K562 (cell line): ENCODE results near the gene SOWAHA. TPM values are rescaled to one million over a fixed set of nuclear protein-coding genes. Genes with fewer than 3 reads are reported as not detected.

Experiments used
- BHLHE40 ChIP-seq: IDR thresholded peaks from 2 replicates; pipeline ENCODE4 v1.6.1; 2011; ENCODE audit warnings: low read length, improper control_type of control experiment
- FOXK2 ChIP-seq, 2 experiments: fragments of 450-650 bp; IDR thresholded peaks in 1 of 2; conservative IDR thresholded peaks in 1 of 2; 2 replicates each; pipeline ENCODE4 v1.6.1; 2016; ENCODE audit warnings: low read depth in 2 of 2, mild to moderate bottlenecking in 1 of 2
- GABPA ChIP-seq: fragments of 200-800 bp; sonication (Bioruptor generic); conservative IDR thresholded peaks from 2 replicates; pipeline ENCODE4 v1.6.1; 2016; ENCODE audit warnings: low read depth, missing genetic modification characterization, missing compliant biosample characterization
- KLF1 ChIP-seq: fragments of 450-650 bp; IDR thresholded peaks from 2 replicates; pipeline ENCODE4 v1.6.1; 2016; ENCODE audit warnings: missing genetic modification characterization, missing compliant biosample characterization
- KLF13 ChIP-seq: fragments of 450-650 bp; IDR thresholded peaks from 2 replicates; pipeline ENCODE4 v1.6.1; 2016; ENCODE audit warnings: missing genetic modification characterization, low read depth, mild to moderate bottlenecking, missing compliant biosample characterization, moderate library complexity, borderline replicate concordance
- NCOA6 ChIP-seq: fragments of 450-650 bp; IDR thresholded peaks from 2 replicates; pipeline ENCODE4 v1.6.1; 2017; ENCODE audit warnings: mild to moderate bottlenecking
- PHF20 ChIP-seq: fragments of 450-650 bp; IDR thresholded peaks from 2 replicates; pipeline ENCODE4 v1.6.1; 2018; ENCODE audit not compliant: partially characterized antibody
- POLR2G ChIP-seq: fragments of 200-400 bp; formaldehyde crosslinking; IDR thresholded peaks from 2 replicates; pipeline ENCODE4 v1.6.1; 2017; ENCODE audit warnings: low read depth, mild to moderate bottlenecking, antibody characterized with exemption, low read length, moderate library complexity
- RAD21 ChIP-seq, 2 experiments: fragments of 250-450 bp in 1 of 2; fragments of 450-650 bp in 1 of 2; sonication (Bioruptor Pico) in 1 of 2; formaldehyde crosslinking in 1 of 2; IDR thresholded peaks in 1 of 2; conservative IDR thresholded peaks in 1 of 2; 2 replicates each; pipeline versions ENCODE4 v1.4.0 to v1.8.0; 2020 to 2022; ENCODE audit warnings: mild to moderate bottlenecking in 2 of 2, moderate library complexity in 1 of 2
- TCF7L2 ChIP-seq: fragments of 150-350 bp; IDR thresholded peaks from 2 replicates; pipeline ENCODE4 v1.6.1; 2016; ENCODE audit warnings: low read depth, mild to moderate bottlenecking, low read length, moderate library complexity
- TEAD4 ChIP-seq, 2 experiments: sonication (generic) in 1 of 2; formaldehyde crosslinking in 1 of 2; IDR thresholded peaks; 2 replicates each; pipeline versions ENCODE4 v1.6.1 to v1.8.0; 2012 to 2022; ENCODE audit warnings: borderline replicate concordance in 1 of 2, inconsistent platforms in 1 of 2, low read length in 1 of 2, mild to moderate bottlenecking in 1 of 2, missing genetic modification reagents in 1 of 2
- TRIM24 ChIP-seq, 2 experiments: fragments of 450-650 bp; IDR thresholded peaks; 2 replicates each; pipeline ENCODE4 v1.6.1; 2016
- ZNF551 ChIP-seq: fragments of 250-450 bp; sonication (Bioruptor Pico); IDR thresholded peaks from 2 replicates; pipeline ENCODE4 v1.5.0; 2021; ENCODE audit warnings: mild to moderate bottlenecking, moderate library complexity
- ZNF57 ChIP-seq: fragments of 450-650 bp; formaldehyde crosslinking; IDR thresholded peaks from 2 replicates; pipeline ENCODE4 v1.4.0; 2020; ENCODE audit warnings: mild to moderate bottlenecking, moderate library complexity
- polyA plus RNA-seq, 8 experiments: library from polyadenylated mRNA; depleted of rRNA in 4 of 8; stranded (reverse) in 5 of 8; unstranded in 3 of 8; fragments of >200 nt; fragmentation: Nextera tagmentation in 2 of 8; fragmentation: Illumina TruSeq in 1 of 8; extraction: Ambion mirVana in 2 of 8; extraction: Trizol in 1 of 8; gene quantifications; 2 replicates each; pipeline versions ENCODE4 v1.2.1 to v1.2.3, GENCODE V29; 2011 to 2014; ENCODE audit warnings: inconsistent platforms in 1 of 8, missing spikeins in 1 of 8
- total RNA-seq, 7 experiments: library from RNA; depleted of rRNA in 6 of 7; stranded (reverse); fragments of >200 nt in 6 of 7; fragmentation: Illumina TruSeq in 2 of 7; extraction: Trizol in 2 of 7; gene quantifications; 2 replicates each; pipeline versions ENCODE4 v1.2.1 to v1.2.3, GENCODE V29; 2011 to 2021; ENCODE audit warnings: low replicate concordance in 1 of 7
- TF ChIP-seq, protein P1 (sequence below): sonication (generic); formaldehyde crosslinking; IDR thresholded peaks from 2 replicates; pipeline ENCODE4 v1.8.0; 2023; ENCODE audit warnings: mild to moderate bottlenecking, missing genetic modification reagents
- TF ChIP-seq, protein P2 (sequence below): sonication (generic); formaldehyde crosslinking; IDR thresholded peaks from 2 replicates; pipeline ENCODE4 v1.8.1; 2023; ENCODE audit warnings: mild to moderate bottlenecking, missing genetic modification reagents
- TF ChIP-seq, protein P3 (sequence below): fragments of 450-650 bp; IDR thresholded peaks from 2 replicates; pipeline ENCODE4 v1.6.1; 2017; ENCODE audit warnings: antibody characterized with exemption
- TF ChIP-seq, protein P4 (sequence below): fragments of 450-650 bp; IDR thresholded peaks from 2 replicates; pipeline ENCODE4 v1.6.1; 2016; ENCODE audit warnings: missing biosample characterization, missing genetic modification characterization
- TF ChIP-seq, protein P5 (sequence below): fragments of 450-650 bp; IDR thresholded peaks from 2 replicates; pipeline ENCODE4 v1.6.1; 2014; ENCODE audit warnings: low read depth, mild to moderate bottlenecking, moderate library complexity, borderline replicate concordance

The SOWAHA gene
- total and polyA plus RNA-seq, 9 of the 15 experiments (the other 6 are each of a cell fraction or from before 2014, with no cell fraction given), result not detected

DNA sequence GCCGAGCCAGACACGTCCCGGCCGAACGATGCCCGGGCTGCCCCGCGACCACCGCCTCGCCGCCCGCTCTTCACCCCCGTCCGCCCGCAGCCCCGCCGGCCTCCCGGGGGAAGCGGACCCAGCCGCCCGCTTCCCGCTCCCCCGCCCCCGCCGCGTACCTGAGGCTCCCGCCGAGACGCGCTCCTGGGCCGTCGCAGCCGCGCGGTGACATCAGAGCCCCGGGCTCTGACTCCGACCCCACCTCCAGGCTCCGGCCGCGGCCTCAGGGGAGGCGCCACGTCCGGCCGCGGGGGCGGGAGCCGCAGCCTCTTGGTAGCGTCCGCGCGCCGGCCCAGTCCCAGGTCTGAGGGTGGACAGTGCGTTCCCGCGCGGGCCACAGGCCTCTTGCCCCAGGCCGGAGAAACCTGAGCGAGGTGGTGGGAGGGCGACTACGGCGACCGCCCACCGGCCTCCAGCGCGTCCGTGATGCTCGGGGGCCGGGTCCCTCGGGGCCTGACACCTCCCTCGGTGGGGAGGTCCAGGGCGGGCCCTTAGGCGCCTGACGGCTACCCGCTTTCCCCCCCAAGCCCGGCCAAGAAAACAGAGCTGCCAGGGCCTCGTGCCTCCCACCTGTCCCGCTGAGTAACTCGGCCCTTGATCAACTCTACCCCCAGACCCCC is 17.5 kb downstream of the SOWAHA start, which contains the start of gene SHROOM1 (continued):
- TF ChIP-seq, protein P1, sequence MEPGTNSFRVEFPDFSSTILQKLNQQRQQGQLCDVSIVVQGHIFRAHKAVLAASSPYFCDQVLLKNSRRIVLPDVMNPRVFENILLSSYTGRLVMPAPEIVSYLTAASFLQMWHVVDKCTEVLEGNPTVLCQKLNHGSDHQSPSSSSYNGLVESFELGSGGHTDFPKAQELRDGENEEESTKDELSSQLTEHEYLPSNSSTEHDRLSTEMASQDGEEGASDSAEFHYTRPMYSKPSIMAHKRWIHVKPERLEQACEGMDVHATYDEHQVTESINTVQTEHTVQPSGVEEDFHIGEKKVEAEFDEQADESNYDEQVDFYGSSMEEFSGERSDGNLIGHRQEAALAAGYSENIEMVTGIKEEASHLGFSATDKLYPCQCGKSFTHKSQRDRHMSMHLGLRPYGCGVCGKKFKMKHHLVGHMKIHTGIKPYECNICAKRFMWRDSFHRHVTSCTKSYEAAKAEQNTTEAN (CRISPR knock-in tag), result no peak
- no peak for TF ChIP-seq NCOA6
- TF ChIP-seq PHF20, result peak; percentile 80
- 0 out of 2 replicates have a peak, but pooled peaks have one; percentile 25 for TF ChIP-seq KLF13 (tag)
- peak in 1 of 2 experiments; percentile 18; a peak in 1 of 4 replicates for TF ChIP-seq RAD21 (CRISPR knock-in tag; conservative IDR thresholded peaks at IDR 0.05 in 1 of 2, IDR thresholded peaks at IDR 0.05 in 1 of 2)
- TF ChIP-seq TEAD4 (IDR thresholded peaks at IDR 0.05; ENCODE audit: low read length), result 0 out of 2 replicates have a peak, but pooled peaks have one; percentile 16
- TF ChIP-seq TEAD4 (CRISPR knock-in tag; IDR thresholded peaks at IDR 0.05; ENCODE audit: borderline replicate concordance), result 0 out of 2 replicates have a peak, but pooled peaks have one; percentile 35
- TF ChIP-seq KLF1 (tag), result no peak
- TF ChIP-seq POLR2G, result peak; percentile 90
- TF ChIP-seq TCF7L2, result peak; percentile 61; the same call in 1 of the 2 replicates
- TF ChIP-seq FOXK2 (conservative IDR thresholded peaks at IDR 0.05 in 1 of 2, IDR thresholded peaks at IDR 0.05 in 1 of 2; ENCODE audit: low read depth in 2 of 2), result peak in 1 of 2 experiments; percentile 32; a peak in 2 of 4 replicates
- peak; percentile 70; the same call in 1 of the 2 replicates for TF ChIP-seq ZNF57 (CRISPR knock-in tag)
- TF ChIP-seq, protein P2, sequence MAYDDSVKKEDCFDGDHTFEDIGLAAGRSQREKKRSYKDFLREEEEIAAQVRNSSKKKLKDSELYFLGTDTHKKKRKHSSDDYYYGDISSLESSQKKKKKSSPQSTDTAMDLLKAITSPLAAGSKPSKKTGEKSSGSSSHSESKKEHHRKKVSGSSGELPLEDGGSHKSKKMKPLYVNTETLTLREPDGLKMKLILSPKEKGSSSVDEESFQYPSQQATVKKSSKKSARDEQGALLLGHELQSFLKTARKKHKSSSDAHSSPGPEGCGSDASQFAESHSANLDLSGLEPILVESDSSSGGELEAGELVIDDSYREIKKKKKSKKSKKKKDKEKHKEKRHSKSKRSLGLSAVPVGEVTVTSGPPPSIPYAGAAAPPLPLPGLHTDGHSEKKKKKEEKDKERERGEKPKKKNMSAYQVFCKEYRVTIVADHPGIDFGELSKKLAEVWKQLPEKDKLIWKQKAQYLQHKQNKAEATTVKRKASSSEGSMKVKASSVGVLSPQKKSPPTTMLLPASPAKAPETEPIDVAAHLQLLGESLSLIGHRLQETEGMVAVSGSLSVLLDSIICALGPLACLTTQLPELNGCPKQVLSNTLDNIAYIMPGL, result no peak
- TF ChIP-seq, protein P3, sequence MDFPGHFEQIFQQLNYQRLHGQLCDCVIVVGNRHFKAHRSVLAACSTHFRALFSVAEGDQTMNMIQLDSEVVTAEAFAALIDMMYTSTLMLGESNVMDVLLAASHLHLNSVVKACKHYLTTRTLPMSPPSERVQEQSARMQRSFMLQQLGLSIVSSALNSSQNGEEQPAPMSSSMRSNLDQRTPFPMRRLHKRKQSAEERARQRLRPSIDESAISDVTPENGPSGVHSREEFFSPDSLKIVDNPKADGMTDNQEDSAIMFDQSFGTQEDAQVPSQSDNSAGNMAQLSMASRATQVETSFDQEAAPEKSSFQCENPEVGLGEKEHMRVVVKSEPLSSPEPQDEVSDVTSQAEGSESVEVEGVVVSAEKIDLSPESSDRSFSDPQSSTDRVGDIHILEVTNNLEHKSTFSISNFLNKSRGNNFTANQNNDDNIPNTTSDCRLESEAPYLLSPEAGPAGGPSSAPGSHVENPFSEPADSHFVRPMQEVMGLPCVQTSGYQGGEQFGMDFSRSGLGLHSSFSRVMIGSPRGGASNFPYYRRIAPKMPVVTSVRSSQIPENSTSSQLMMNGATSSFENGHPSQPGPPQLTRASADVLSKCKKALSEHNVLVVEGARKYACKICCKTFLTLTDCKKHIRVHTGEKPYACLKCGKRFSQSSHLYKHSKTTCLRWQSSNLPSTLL, result no peak
- no peak for TF ChIP-seq ZNF551 (CRISPR knock-in tag)
- TF ChIP-seq GABPA (tag), result peak; percentile 48; the same call in 1 of the 2 replicates
- TF ChIP-seq, protein P4, sequence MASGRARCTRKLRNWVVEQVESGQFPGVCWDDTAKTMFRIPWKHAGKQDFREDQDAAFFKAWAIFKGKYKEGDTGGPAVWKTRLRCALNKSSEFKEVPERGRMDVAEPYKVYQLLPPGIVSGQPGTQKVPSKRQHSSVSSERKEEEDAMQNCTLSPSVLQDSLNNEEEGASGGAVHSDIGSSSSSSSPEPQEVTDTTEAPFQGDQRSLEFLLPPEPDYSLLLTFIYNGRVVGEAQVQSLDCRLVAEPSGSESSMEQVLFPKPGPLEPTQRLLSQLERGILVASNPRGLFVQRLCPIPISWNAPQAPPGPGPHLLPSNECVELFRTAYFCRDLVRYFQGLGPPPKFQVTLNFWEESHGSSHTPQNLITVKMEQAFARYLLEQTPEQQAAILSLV (tag), result 0 out of 2 replicates have a peak, but pooled peaks have one; percentile 15
- TF ChIP-seq TRIM24 (IDR thresholded peaks at IDR 0.05), result 0 out of 4 replicates have a peak, but pooled peaks of 1 of the 2 experiments have one; percentile 14
- peak; percentile 44; the same call in 1 of the 2 replicates for TF ChIP-seq BHLHE40
- TF ChIP-seq, protein P5, sequence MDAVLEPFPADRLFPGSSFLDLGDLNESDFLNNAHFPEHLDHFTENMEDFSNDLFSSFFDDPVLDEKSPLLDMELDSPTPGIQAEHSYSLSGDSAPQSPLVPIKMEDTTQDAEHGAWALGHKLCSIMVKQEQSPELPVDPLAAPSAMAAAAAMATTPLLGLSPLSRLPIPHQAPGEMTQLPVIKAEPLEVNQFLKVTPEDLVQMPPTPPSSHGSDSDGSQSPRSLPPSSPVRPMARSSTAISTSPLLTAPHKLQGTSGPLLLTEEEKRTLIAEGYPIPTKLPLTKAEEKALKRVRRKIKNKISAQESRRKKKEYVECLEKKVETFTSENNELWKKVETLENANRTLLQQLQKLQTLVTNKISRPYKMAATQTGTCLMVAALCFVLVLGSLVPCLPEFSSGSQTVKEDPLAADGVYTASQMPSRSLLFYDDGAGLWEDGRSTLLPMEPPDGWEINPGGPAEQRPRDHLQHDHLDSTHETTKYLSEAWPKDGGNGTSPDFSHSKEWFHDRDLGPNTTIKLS, result peak; percentile 65; the same call in 1 of the 2 replicates
